HEK293T (cell line): ENCODE measurements around the gene CBX4.

Experiments used
- ARNT ChIP-seq: fragments of 450-650 bp; IDR thresholded peaks from 2 replicates; pipeline ENCODE4 v1.6.1; 2017; ENCODE audit warnings: mild to moderate bottlenecking
- BHLHE40 ChIP-seq: fragments of 450-650 bp; IDR thresholded peaks from 2 replicates; pipeline ENCODE4 v1.6.1; 2016; ENCODE audit warnings: mild to moderate bottlenecking, moderate library complexity, borderline replicate concordance
- ELF4 ChIP-seq: fragments of 450-650 bp; IDR thresholded peaks from 2 replicates; pipeline ENCODE4 v1.6.1; 2017; ENCODE audit warnings: antibody characterized with exemption
- FOXA1 ChIP-seq: fragments of 450-650 bp; IDR thresholded peaks from 2 replicates; pipeline ENCODE4 v1.6.1; 2016; ENCODE audit warnings: mild to moderate bottlenecking
- FOXK2 ChIP-seq: fragments of 450-650 bp; IDR thresholded peaks from 2 replicates; pipeline ENCODE4 v1.6.1; 2016; ENCODE audit warnings: mild to moderate bottlenecking
- FOXM1 ChIP-seq: fragments of 450-650 bp; IDR thresholded peaks from 2 replicates; pipeline ENCODE4 v1.6.1; 2017; ENCODE audit warnings: mild to moderate bottlenecking, borderline replicate concordance
- HDGF ChIP-seq: fragments of 450-650 bp; IDR thresholded peaks from 2 replicates; pipeline ENCODE4 v1.6.1; 2017; ENCODE audit warnings: antibody characterized with exemption, borderline replicate concordance
- L3MBTL2 ChIP-seq: fragments of 450-650 bp; conservative IDR thresholded peaks from 2 replicates; pipeline ENCODE4 v1.6.1; 2016; ENCODE audit warnings: mild to moderate bottlenecking
- SP1 ChIP-seq: fragments of 450-650 bp; IDR thresholded peaks from 2 replicates; pipeline ENCODE4 v1.6.1; 2017
- SUZ12 ChIP-seq: fragments of 450-650 bp; IDR thresholded peaks from 2 replicates; pipeline ENCODE4 v1.6.1; 2016; ENCODE audit warnings: mild to moderate bottlenecking
- TARDBP ChIP-seq: fragments of 450-650 bp; IDR thresholded peaks from 2 replicates; pipeline ENCODE4 v1.6.1; 2016
- ZNF384 ChIP-seq: fragments of 450-650 bp; IDR thresholded peaks from 2 replicates; pipeline ENCODE4 v1.6.1; 2016

DNA sequence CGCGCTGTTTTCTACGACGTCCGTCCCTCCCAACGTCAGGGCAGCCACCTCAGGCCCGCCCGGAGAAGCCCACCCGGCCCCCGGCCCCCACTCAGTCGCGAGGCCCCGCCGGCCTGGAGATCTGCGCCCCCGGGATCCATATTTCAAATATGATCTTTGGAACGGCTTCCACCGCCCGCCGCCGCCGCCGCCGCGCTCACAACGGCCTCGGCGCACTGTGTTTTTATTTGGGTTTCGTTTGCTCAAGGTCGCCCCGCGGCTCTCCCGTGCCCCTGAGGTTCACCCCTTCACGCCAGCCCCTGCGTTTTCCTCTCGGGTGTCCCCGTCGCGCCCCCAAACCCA is 4.2 kb upstream of the CBX4 start:
- TF ChIP-seq SUZ12 (no peak), ELF4 (no peak), BHLHE40 (no peak), FOXA1 (no peak), L3MBTL2 (no peak), SP1 (no peak), FOXK2 (no peak), TARDBP (no peak), FOXM1 (no peak), HDGF (no peak), ZNF384 (no peak), ARNT (no peak)
